DMS79 treated with DMSO at 0.1 percent for 48 hours (cell line): Measurements from ENCODE around the gene SLC6A7.
"Not testable (repeated sequence)": the region's sequence is repeated elsewhere in the genome, so short reads cannot be mapped to it uniquely, and the experiment has no call there.

Experiments
- DNase-seq: peaks from one replicate; lab custom pipeline; 2025; lab: John Stamatoyannopoulos, UW

Gene SLC6A7

GRCh38 chr5:150243590-150243989 lies 53.7 kb downstream of the SLC6A7 start:
- no peak for DNase-seq

- no peak for DNase-seq
Measured at GRCh38 chr5:150244209-150244608, 54.3 kb downstream of the SLC6A7 start.

GRCh38 chr5:150245111-150245789 lies 55.4 kb downstream of the SLC6A7 start:
- no peak for DNase-seq

GRCh38 chr5:150245808-150246207 lies 55.9 kb downstream of the SLC6A7 start:
- no peak for DNase-seq

GRCh38 chr5:150246429-150246828 lies 56.6 kb downstream of the SLC6A7 start:
- no peak for DNase-seq

GRCh38 chr5:150246835-150247234 lies 57.0 kb downstream of the SLC6A7 start:
- DNase-seq, result no peak

- DNase-seq, result no peak
Measured at GRCh38 chr5:150247726-150248125, 57.9 kb downstream of the SLC6A7 start.

GRCh38 chr5:150248493-150248892 lies 58.6 kb downstream of the SLC6A7 start:
- not testable (repeated sequence) for DNase-seq

GRCh38 chr5:150248946-150249345 lies 59.1 kb downstream of the SLC6A7 start:
- DNase-seq, result no peak

GRCh38 chr5:150249744-150250143 lies 59.9 kb downstream of the SLC6A7 start:
- no peak for DNase-seq

GRCh38 chr5:150251504-150251903 lies 61.6 kb downstream of the SLC6A7 start:
- no peak for DNase-seq

GRCh38 chr5:150252489-150252888 lies 62.6 kb downstream of the SLC6A7 start:
- no peak for DNase-seq

GRCh38 chr5:150253416-150254208 lies 63.8 kb downstream of the SLC6A7 start:
- DNase-seq, result no peak

- DNase-seq, result no peak
Measured at GRCh38 chr5:150254363-150254762, 64.5 kb downstream of the SLC6A7 start.

GRCh38 chr5:150254774-150255173 lies 64.9 kb downstream of the SLC6A7 start:
- no peak for DNase-seq

GRCh38 chr5:150255659-150256409 lies 66.0 kb downstream of the SLC6A7 start:
- DNase-seq, result no peak

GRCh38 chr5:150256410-150257064 lies 66.7 kb downstream of the SLC6A7 start:
- no peak for DNase-seq

GRCh38 chr5:150257424-150257823 lies 67.6 kb downstream of the SLC6A7 start:
- no peak for DNase-seq

- no peak for DNase-seq
Measured at GRCh38 chr5:150258130-150258529, 68.3 kb downstream of the SLC6A7 start.
